GM04503 (cell line): ENCODE data around the gene PGR.
"Not testable (repeated sequence)": the region's sequence is repeated elsewhere in the genome, so short reads cannot be mapped to it uniquely, and the experiment has no call there.

ENCODE experiments used
- DNase-seq: peaks from one replicate; pipeline ENCODE4 v3.0.0-alpha.2; 2012; ENCODE audit warnings: low read depth

PGR gene

DNA sequence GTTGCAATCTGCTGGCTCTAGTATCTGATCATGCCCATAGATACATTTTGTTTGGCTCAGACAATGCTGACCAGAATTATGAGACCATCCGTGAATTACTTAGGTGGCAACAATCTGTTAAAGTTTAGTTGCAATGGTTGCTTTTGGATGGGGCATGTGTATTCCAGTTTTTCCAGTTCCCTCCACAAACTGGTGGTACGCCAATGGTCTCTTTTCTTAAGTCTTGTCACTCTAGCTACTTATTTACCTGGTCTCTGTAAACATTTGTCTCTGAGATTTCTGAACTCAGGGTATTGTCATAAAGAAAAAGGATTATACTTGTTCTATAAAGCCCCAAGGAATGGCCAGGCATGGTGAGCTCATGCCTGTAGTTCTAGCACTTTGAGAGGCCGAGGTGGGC lies 65.9 kb downstream of the PGR start:
- DNase-seq = no peak

GRCh38 chr11:101061606-101062005 lies 68.0 kb downstream of the PGR start:
- DNase-seq = no peak

DNA sequence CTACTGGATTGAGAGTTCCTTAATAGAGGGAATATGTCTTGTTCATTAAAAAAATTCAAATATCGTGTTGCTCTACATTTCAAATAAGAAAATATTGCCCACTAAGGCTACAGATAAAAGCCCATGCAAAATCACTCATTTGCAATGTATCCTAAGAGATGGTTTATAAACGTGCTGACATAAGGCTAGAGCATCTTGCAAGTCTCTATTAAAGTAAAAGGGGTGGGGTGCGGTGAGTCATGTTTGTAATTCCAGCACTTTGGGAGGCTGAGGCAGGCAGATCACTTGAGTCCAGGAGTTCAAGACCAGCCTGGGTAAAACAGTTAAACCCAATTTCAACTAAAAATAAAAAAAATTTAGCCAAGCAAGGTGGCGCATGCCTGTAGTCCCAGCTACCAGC lies 70.3 kb downstream of the PGR start:
- no peak for DNase-seq

DNA sequence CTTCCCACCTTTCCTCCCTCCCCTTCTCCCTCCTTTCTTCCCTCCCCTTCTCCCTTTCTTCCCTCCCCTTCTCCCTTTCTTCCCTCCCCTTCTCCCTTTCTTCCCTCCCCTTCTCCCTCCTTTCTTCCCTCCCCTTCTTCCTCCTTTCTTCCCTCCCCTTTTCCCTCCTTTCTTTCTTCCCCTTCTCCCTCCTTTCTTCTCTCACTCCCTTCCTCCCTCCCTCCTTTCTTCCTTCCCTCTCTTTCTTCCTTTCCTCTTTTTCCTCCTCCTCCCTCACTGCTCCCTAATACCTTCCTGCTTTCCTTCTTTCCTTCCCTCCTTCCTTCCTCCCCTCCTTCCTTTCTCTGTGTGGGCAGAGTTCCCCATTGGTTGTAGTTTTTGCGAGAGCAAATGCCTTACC lies 76.1 kb downstream of the PGR start:
- DNase-seq = no peak

GRCh38 chr11:101051677-101052076 lies 77.9 kb downstream of the PGR start:
- no peak for DNase-seq

DNA sequence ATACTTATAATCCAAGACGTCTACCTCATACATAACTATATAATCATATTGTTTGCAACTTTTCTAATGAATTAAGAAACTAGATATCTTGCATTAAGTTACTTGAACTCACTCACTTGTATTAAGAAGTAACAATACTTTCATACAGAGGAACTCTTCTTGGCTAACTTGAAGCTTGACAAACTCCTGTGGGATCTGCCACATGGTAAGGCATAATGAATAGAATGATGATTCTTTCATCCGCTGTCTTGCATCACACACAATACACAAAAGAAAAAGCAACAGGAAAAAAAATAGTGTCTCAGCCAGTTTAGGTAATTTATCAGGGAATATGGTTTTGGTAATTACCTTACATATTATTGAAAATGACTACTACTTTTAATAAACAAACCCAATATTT lies 79.8 kb downstream of the PGR start:
- DNase-seq = no peak

GRCh38 chr11:101049123-101049522 lies 80.5 kb downstream of the PGR start:
- no peak for DNase-seq

GRCh38 chr11:101048479-101048878 lies 81.1 kb downstream of the PGR start:
- no peak for DNase-seq

- DNase-seq = no peak
Observed at GRCh38 chr11:101046947-101047346, 82.7 kb downstream of the PGR start.

GRCh38 chr11:101045415-101045814 lies 84.2 kb downstream of the PGR start:
- no peak for DNase-seq

DNA sequence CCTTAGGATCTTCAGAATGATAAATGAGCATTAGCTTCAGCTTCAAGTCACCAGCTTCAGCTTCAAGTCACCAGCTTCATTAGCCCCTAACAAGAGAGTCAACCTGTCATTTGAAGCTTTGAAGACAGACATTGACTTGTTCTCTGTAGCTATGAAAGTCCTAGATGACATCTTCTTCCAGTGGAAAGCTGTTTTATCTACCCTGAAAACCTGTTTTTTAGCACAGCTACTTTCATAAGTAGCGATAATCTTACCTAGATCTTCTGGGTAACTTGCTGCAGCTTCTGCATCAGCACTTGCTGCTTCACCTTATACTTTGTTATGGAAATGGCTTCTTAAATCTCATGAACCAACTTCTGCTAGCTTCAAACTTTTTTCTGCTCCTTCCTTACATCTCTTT lies 85.7 kb downstream of the PGR start:
- no peak for DNase-seq

GRCh38 chr11:101035872-101036271 lies 93.7 kb downstream of the PGR start:
- no peak for DNase-seq

DNA sequence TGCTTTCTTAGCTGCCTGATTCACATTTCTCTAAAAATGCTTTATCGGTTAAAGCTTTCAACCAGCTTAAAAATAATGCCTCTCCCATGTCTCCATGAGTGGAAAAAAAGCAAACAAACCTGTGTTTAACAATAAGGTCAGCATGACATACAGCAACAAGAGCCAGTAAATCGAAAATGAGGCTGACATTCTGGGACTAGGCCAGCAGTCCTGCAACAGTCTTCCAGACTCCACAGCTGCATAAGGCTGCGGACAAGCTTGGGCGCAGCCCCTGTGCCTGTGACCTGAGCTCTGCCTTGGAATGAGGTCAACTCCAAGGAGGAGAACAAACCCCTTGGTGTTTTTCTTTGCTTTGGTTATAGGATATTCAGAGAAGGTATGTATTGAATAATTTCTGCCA lies 95.5 kb downstream of the PGR start:
- DNase-seq = no peak

GRCh38 chr11:101032991-101033390 lies 96.6 kb downstream of the PGR start:
- no peak for DNase-seq

DNA sequence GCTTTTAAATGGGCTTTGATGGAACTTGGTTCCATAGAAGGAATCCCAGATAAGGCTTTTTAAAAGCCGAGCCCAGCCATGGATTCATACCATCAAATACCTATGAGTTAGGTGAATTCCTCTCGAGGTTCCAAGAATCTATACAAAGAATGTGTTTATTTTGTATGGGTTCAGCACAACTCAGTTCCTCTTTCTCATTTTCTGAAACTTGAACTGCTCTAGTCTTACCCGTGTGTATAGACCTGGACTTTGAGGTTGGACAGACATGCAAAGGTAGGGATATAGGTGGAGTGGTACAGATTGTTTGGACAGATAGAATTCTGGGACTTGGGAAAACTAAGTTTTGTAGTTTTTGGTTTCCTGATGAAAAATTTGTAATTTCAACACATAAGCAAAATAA lies 97.9 kb downstream of the PGR start:
- DNase-seq = no peak

GRCh38 chr11:101030692-101031091 lies 98.9 kb downstream of the PGR start:
- DNase-seq = no peak

GRCh38 chr11:101030015-101030414 lies 99.6 kb downstream of the PGR start:
- DNase-seq = no peak

DNA sequence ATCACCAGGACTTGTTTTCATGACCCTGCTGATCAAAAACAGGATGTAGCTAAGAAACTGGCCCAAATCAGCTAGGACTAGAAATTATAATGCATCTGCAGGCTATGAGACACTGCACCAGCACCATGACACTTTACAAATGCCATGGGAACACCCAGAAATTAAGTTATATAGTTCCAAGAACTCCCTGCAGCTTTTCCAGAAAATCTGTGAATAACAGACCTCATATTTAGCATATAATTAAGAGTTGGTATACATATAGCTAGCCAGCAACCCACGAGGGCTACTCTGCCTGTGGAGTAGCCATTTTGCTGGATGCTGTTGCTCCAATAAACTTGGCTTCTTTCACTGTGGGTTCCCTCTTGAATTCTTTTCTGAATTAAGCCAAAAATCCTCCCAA lies 101.0 kb downstream of the PGR start:
- no peak for DNase-seq

DNA sequence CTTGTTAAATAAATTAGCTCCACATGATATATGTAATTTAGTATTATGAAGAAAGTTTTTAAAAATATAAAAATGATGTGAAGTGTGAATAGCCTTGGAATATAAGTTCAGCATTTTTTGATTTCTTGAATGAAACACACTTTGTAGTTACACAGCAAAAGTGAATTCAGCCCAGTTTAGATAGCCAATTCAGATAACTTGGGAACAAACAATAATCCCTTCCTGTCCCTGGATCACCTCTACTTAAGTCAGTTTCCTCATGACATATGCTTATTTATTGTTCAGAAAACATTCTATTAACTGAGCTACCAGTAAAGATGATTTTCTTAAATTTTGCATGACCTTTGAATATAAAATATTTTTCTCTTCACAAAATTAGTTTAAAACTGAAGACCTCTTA lies 107.4 kb downstream of the PGR start:
- no peak for DNase-seq

DNA sequence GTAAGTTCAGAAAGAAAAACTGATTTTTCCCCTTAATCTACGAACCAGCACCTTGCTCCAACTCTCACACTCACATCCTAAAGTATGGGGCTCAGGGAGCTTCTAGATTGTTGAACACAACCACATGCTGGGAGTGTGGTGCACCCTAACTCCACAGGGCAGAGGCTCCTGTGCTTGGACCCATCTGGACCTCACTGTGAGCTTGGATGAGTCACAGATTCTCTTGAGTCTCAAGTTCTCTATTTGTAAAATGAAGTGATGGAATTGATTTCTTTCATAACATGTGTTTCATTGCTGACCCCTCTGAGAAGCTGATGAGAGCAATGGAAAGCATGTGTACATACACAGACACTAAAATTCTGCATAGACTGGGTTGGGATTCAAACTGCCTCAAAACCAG lies 109.7 kb downstream of the PGR start:
- no peak for DNase-seq

GRCh38 chr11:101014600-101015285 lies 114.9 kb downstream of the PGR start:
- no peak for DNase-seq

DNA sequence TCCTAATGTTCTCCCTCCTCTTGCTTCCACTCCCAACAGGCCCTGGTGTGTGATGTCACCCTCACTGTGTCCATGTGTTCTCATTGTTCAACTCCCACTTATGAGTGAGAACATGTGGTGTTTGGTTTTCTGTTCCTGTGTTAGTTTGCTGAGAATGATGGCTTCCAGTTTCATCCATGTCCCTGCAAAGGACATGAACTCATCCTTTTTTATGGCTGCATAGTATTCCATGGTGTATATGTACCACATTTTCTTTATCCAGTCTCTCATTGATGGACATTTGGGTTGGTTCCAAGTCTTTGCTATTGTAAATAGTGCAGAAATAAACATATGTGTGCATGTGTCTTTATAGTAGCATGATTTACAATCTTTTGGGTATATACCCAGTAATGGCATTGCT lies 115.9 kb downstream of the PGR start:
- DNase-seq = not testable (repeated sequence)

DNA sequence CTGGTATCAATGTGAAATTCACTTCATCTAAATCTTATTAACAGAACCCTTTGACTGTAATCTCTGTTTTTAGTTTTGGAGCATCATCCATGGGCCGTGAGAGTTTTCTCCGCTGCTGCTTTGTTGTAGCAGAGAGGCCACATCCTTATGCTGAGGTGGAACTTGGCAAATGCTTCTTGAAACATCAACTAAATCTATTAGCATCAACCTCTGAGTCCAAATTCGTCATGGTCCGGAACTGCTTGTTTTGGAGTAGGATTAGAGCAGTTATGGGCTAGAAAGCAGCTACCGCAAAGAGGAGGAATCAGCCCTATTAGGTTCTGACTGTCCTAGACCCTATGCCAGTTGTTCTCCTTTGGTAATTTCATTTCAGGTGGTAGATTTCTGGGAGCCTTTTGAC lies 117.7 kb downstream of the PGR start:
- DNase-seq = no peak

- no peak for DNase-seq
Observed at GRCh38 chr11:101010899-101011298, 118.7 kb downstream of the PGR start.

DNA sequence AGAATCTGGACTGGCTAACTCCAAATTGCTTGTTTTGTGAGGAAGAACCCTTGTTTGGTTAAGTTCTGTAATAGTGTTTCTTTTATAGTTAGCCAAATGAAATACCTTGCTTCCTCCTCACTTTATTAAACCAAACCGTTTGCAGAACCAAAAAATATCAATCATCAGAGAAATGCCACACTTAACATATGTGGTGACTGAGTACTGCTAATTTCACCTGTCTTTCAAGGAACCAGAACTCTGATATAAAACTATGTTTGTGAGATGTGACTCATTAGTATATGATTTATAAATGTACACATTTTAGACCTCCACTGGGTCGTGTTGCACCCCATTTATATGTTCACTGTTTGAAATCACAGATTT lies 119.9 kb downstream of the PGR start:
- DNase-seq = no peak
